Breast epithelium (tissue), 3 donors: ENCODE measurements around the gene PELI3.

Experiments used
- CTCF ChIP-seq, 3 donors: fragments of 450-650 bp; IDR thresholded peaks; one replicate each; pipeline ENCODE4 v1.5.1; 2016 to 2017; ENCODE audit warnings: antibody characterized with exemption in 3 of 3, mild to moderate bottlenecking in 3 of 3, moderate library complexity in 3 of 3
- POLR2A ChIP-seq: fragments of 450-650 bp; IDR thresholded peaks from one replicate; pipeline ENCODE4 v1.6.1; 2016; ENCODE audit warnings: antibody characterized with exemption, mild to moderate bottlenecking, moderate library complexity

- no peak for TF ChIP-seq CTCF (IDR thresholded peaks at IDR 0.05)
- TF ChIP-seq POLR2A, result no peak
These were observed 44.3 kb downstream of the PELI3 start for GRCh38 chr11:66510990-66511339.
